GM08714 (cell line): ENCODE measurements around the gene PATJ.
"Not testable (repeated sequence)": the region's sequence is repeated elsewhere in the genome, so short reads cannot be mapped to it uniquely, and the experiment has no call there.

ENCODE experiments used
- H3K4me3 ChIP-seq: fragments of 200-500 bp; sonication (Bioruptor generic); 2 replicates; pipeline ENCODE4 v1.5.1; 2014; ENCODE audit warnings: mild to moderate bottlenecking, low read length, inconsistent platforms
- ZNF274 ChIP-seq: IDR thresholded peaks from 2 replicates; pipeline ENCODE4 v1.6.1; 2012; ENCODE audit warnings: mild to moderate bottlenecking, low read depth, low read length

Gene PATJ

GRCh38 chr1:61836649-61837048, 94.4 kb downstream of the PATJ start:
- H3K4me3 ChIP-seq, result no peak overlapping the region
- no peak for TF ChIP-seq ZNF274

GRCh38 chr1:61837607-61838006, 95.3 kb downstream of the PATJ start:
- H3K4me3 ChIP-seq, result not testable (repeated sequence)

GRCh38 chr1:61839679-61840078, 97.4 kb downstream of the PATJ start:
- no peak for TF ChIP-seq ZNF274
- no peak overlapping the region for H3K4me3 ChIP-seq

- no peak overlapping the region for H3K4me3 ChIP-seq
- no peak for TF ChIP-seq ZNF274
Observed at GRCh38 chr1:61842036-61842435, 99.8 kb downstream of the PATJ start.

GRCh38 chr1:61842863-61843514, 100.7 kb downstream of the PATJ start:
- H3K4me3 ChIP-seq, result no peak overlapping the region
- no peak for TF ChIP-seq ZNF274

GRCh38 chr1:61844006-61844405, 101.7 kb downstream of the PATJ start:
- no peak overlapping the region for H3K4me3 ChIP-seq
- no peak for TF ChIP-seq ZNF274

- not testable (repeated sequence) for H3K4me3 ChIP-seq
Observed at GRCh38 chr1:61844664-61845063, 102.4 kb downstream of the PATJ start.

GRCh38 chr1:61851235-61851634, 109.0 kb downstream of the PATJ start:
- H3K4me3 ChIP-seq, result no peak overlapping the region
- TF ChIP-seq ZNF274, result no peak

GRCh38 chr1:61851849-61852669, 109.8 kb downstream of the PATJ start:
- H3K4me3 ChIP-seq, result no peak overlapping the region
- TF ChIP-seq ZNF274, result no peak

GRCh38 chr1:61852670-61853015, 110.4 kb downstream of the PATJ start:
- no peak for TF ChIP-seq ZNF274
- no peak overlapping the region for H3K4me3 ChIP-seq

GRCh38 chr1:61853583-61853982, 111.3 kb downstream of the PATJ start:
- no peak for TF ChIP-seq ZNF274

GRCh38 chr1:61864489-61864888, 122.2 kb downstream of the PATJ start:
- H3K4me3 ChIP-seq, result no peak overlapping the region
- TF ChIP-seq ZNF274, result no peak

More at GRCh38 chr1:61853583-61853982, 111.3 kb downstream of the PATJ start:
- no peak overlapping the region for H3K4me3 ChIP-seq

- TF ChIP-seq ZNF274, result no peak
Observed at GRCh38 chr1:61865646-61866220, 123.5 kb downstream of the PATJ start.

GRCh38 chr1:61869691-61870109, 127.4 kb downstream of the PATJ start:
- H3K4me3 ChIP-seq, result no peak overlapping the region
- no peak for TF ChIP-seq ZNF274

More at GRCh38 chr1:61865646-61866220, 123.5 kb downstream of the PATJ start:
- no peak overlapping the region for H3K4me3 ChIP-seq

GRCh38 chr1:61872206-61872605, 129.9 kb downstream of the PATJ start:
- no peak for TF ChIP-seq ZNF274
- H3K4me3 ChIP-seq, result no peak overlapping the region
